H9 (cell line): ENCODE results near the gene MYCBP2. TPM values are rescaled to one million over a fixed set of nuclear protein-coding genes. Genes with fewer than 3 reads are reported as not detected.

ENCODE experiments used
- DNase-seq: peaks from one replicate; pipeline ENCODE4 v3.0.0-alpha.2; 2017
- H2AFZ ChIP-seq: one replicate; pipeline ENCODE4 v1.6.1; 2013; ENCODE audit warnings: mild to moderate bottlenecking, low read length, control low read depth, moderate library complexity
- H2AK5ac ChIP-seq: 2 replicates; pipeline ENCODE4 v1.6.1; 2013; ENCODE audit warnings: low read length, control low read depth, mixed read lengths; ENCODE audit not compliant: insufficient read length
- H2BK120ac ChIP-seq: one replicate; pipeline ENCODE4 v1.6.1; 2013; ENCODE audit warnings: low read depth, mild to moderate bottlenecking, low read length, control low read depth, inconsistent platforms; ENCODE audit not compliant: poor library complexity, severe bottlenecking
- H2BK12ac ChIP-seq: 2 replicates; pipeline ENCODE4 v1.6.1; 2013; ENCODE audit warnings: low read length, control low read depth, mixed read lengths, low read depth; ENCODE audit not compliant: insufficient read length
- H2BK15ac ChIP-seq: 2 replicates; pipeline ENCODE4 v1.6.1; 2013; ENCODE audit warnings: low read depth, low read length, control low read depth
- H2BK20ac ChIP-seq: one replicate; pipeline ENCODE4 v1.6.1; 2013; ENCODE audit warnings: low read depth, mild to moderate bottlenecking, low read length, control low read depth, inconsistent platforms; ENCODE audit not compliant: poor library complexity, severe bottlenecking
- H2BK5ac ChIP-seq: 2 replicates; pipeline ENCODE4 v1.6.1; 2013; ENCODE audit warnings: low read length, control low read depth, mixed read lengths; ENCODE audit not compliant: insufficient read length
- H3K14ac ChIP-seq: 2 replicates; pipeline ENCODE4 v1.6.1; 2013; ENCODE audit warnings: low read length, control low read depth; ENCODE audit not compliant: insufficient read depth
- H3K18ac ChIP-seq: 2 replicates; pipeline ENCODE4 v1.6.1; 2013; ENCODE audit warnings: low read depth, mild to moderate bottlenecking, mixed read lengths, low read length, control low read depth; ENCODE audit not compliant: insufficient read length
- H3K23ac ChIP-seq: 2 replicates; pipeline ENCODE4 v1.6.1; 2013; ENCODE audit warnings: low read length, control low read depth, mixed read lengths, low read depth; ENCODE audit not compliant: insufficient read length
- H3K23me2 ChIP-seq: 2 replicates; pipeline ENCODE4 v1.6.1; 2013; ENCODE audit warnings: low read depth, mild to moderate bottlenecking, mixed read lengths, low read length, control low read depth; ENCODE audit not compliant: insufficient read length, poor library complexity, severe bottlenecking
- H3K27ac ChIP-seq: 2 replicates; pipeline ENCODE4 v1.5.1; 2013; ENCODE audit warnings: low read length, control low read depth, mixed read lengths, low read depth; ENCODE audit not compliant: insufficient read length
- H3K27me3 ChIP-seq: 2 replicates; pipeline ENCODE4 v1.6.1; 2013; ENCODE audit warnings: low read length, control low read depth, inconsistent platforms; ENCODE audit not compliant: insufficient read depth
- H3K4ac ChIP-seq: 2 replicates; pipeline ENCODE4 v1.6.1; 2013; ENCODE audit warnings: low read depth, mild to moderate bottlenecking, control low read depth, inconsistent platforms, low read length, moderate library complexity
- H3K4me1 ChIP-seq: 2 replicates; pipeline ENCODE4 v1.6.1; 2013; ENCODE audit warnings: low read length, control low read depth, inconsistent platforms; ENCODE audit not compliant: insufficient read depth
- H3K4me2 ChIP-seq: 2 replicates; pipeline ENCODE4 v1.6.1; 2013; ENCODE audit warnings: low read length, control low read depth, mixed read lengths; ENCODE audit not compliant: insufficient read length, insufficient read depth
- H3K56ac ChIP-seq: 2 replicates; pipeline ENCODE4 v1.6.1; 2013; ENCODE audit warnings: low read depth, mild to moderate bottlenecking, mixed read lengths, low read length, control low read depth; ENCODE audit not compliant: insufficient read length
- H3K79me1 ChIP-seq: 2 replicates; pipeline ENCODE4 v1.6.1; 2013; ENCODE audit warnings: low read depth, mild to moderate bottlenecking, moderate library complexity, low read length, control low read depth, inconsistent platforms; ENCODE audit not compliant: insufficient read depth, poor library complexity, severe bottlenecking
- H3K79me2 ChIP-seq: 2 replicates; pipeline ENCODE4 v1.6.1; 2013; ENCODE audit warnings: low read length, control low read depth, inconsistent platforms; ENCODE audit not compliant: insufficient read depth
- H3K9ac ChIP-seq: 2 replicates; pipeline ENCODE4 v1.6.1; 2013; ENCODE audit warnings: low read length, control low read depth, mixed read lengths; ENCODE audit not compliant: insufficient read length; ENCODE audit errors: extremely low read depth
- H3K9me3 ChIP-seq: one replicate; pipeline ENCODE4 v1.6.1; 2013; ENCODE audit warnings: low read depth, low read length, inconsistent platforms; ENCODE audit not compliant: control insufficient read depth
- H3T11ph ChIP-seq: one replicate; pipeline ENCODE4 v1.6.1; 2013; ENCODE audit warnings: mild to moderate bottlenecking, low read length, control low read depth, inconsistent platforms
- H4K20me1 ChIP-seq: one replicate; pipeline ENCODE4 v1.6.1; 2013; ENCODE audit not compliant: control insufficient read depth, insufficient read length, insufficient read depth
- H4K5ac ChIP-seq: 2 replicates; pipeline ENCODE4 v1.6.1; 2013; ENCODE audit warnings: low read depth, mild to moderate bottlenecking, mixed read lengths, low read length, control low read depth; ENCODE audit not compliant: insufficient read length
- H4K8ac ChIP-seq: replicated peaks from 2 replicates; pipeline ENCODE4 v1.6.1; 2013; ENCODE audit warnings: low read length, control low read depth, mixed read lengths, low read depth; ENCODE audit not compliant: insufficient read length
- H4K91ac ChIP-seq: 2 replicates; pipeline ENCODE4 v1.6.1; 2013; ENCODE audit warnings: low read depth, mild to moderate bottlenecking, moderate library complexity, mixed read lengths, low read length, control low read depth; ENCODE audit not compliant: insufficient read length
- H3K27ac Mint-ChIP-seq, 3 experiments: 2 replicates in 2 of 3; 3 replicates in 1 of 3; pipeline ENCODE4 v1.8.0; 2020 to 2021; ENCODE audit warnings: mixed read lengths in 3 of 3, mild to moderate bottlenecking in 1 of 3, moderate library complexity in 1 of 3
- H3K27me3 Mint-ChIP-seq: 2 replicates; pipeline ENCODE4 v1.8.0; 2021; ENCODE audit warnings: low read depth, mild to moderate bottlenecking, moderate library complexity, mixed read lengths
- H3K36me3 Mint-ChIP-seq, 3 experiments: 2 replicates in 2 of 3; 3 replicates in 1 of 3; pipeline ENCODE4 v1.8.0; 2020 to 2021; ENCODE audit warnings: low read depth in 3 of 3, mixed read lengths in 3 of 3; ENCODE audit not compliant: insufficient read depth in 1 of 3
- H3K4me1 Mint-ChIP-seq, 2 experiments: 2 replicates each; pipeline ENCODE4 v1.8.0; 2020; ENCODE audit warnings: mixed read lengths in 2 of 2
- H3K4me3 Mint-ChIP-seq, 2 experiments: 2 replicates in 1 of 2; 3 replicates in 1 of 2; pipeline ENCODE4 v1.8.0; 2020 to 2021; ENCODE audit warnings: mild to moderate bottlenecking in 2 of 2, mixed read lengths in 2 of 2, moderate library complexity in 1 of 2
- H3K9me3 Mint-ChIP-seq, 2 experiments: 2 replicates in 1 of 2; 3 replicates in 1 of 2; pipeline ENCODE4 v1.8.0; 2020; ENCODE audit warnings: mild to moderate bottlenecking in 2 of 2, mixed read lengths in 2 of 2, moderate library complexity in 1 of 2
- CTCF ChIP-seq: fragments of 200-600 bp; sonication (generic); conservative IDR thresholded peaks from 3 replicates; pipeline ENCODE4 v1.8.0; 2021; ENCODE audit warnings: antibody characterized with exemption, mild to moderate bottlenecking
- WGBS: extraction: QIAGEN DNeasy Blood & Tissue Kit; methylation state at CpG from one replicate; pipeline ENCODE4 v1.1.7; 2013; ENCODE audit warnings: missing lambda C conversion rate, low lambda C conversion rate, mixed read lengths; ENCODE audit not compliant: insufficient read length; ENCODE audit errors: extremely low coverage; 5-methylcytosine and 5-hydroxymethylcytosine counted together
- total RNA-seq: library from RNA; stranded (reverse); gene quantifications from 2 replicates; pipeline ENCODE4 v1.2.1, GENCODE V29; 2021

Gene MYCBP2
- total RNA-seq, 1 experiment from 2014 or later, result 32.0 TPM

GRCh38 chr13:77034881-77035280, 292.0 kb downstream of the MYCBP2 start:
- Histone ChIP-seq H2BK12ac (no peak overlapping the region), H3K27me3 (no peaks in the 10 kb centered on the region), H3K4me2 (no peak overlapping the region), H3K56ac (no peak overlapping the region), H3T11ph (no peak overlapping the region), H3K79me1 (no peaks in the 10 kb centered on the region), H2AFZ (no peak overlapping the region), H2BK5ac (no peak overlapping the region), H3K4me1 (no peaks in the 10 kb centered on the region), H3K23me2 (no peaks in the 10 kb centered on the region), H3K9me3 (no peaks in the 10 kb centered on the region), H2BK120ac (no peak overlapping the region), H4K8ac (no peak overlapping the region), H2BK15ac (no peak overlapping the region), H3K79me2 (no peaks in the 10 kb centered on the region), H3K14ac (no peak overlapping the region), H3K23ac (no peak overlapping the region), H4K20me1 (no peaks in the 10 kb centered on the region), H3K4ac (no peak overlapping the region), H2BK20ac (no peak overlapping the region), H4K91ac (no peak overlapping the region), H3K27ac (no peak overlapping the region), H3K18ac (no peak overlapping the region), H2AK5ac (no peak overlapping the region), H4K5ac (no peak overlapping the region), H3K9ac (no peak overlapping the region)
- Mint-ChIP-seq H3K36me3 (peaks cover 0 to 4% (median 0%) of the 10 kb centered on the region in 3 experiments; a peak in 3 of 7 replicates), H3K27me3 (no peaks in the 10 kb centered on the region; the same call in 1 of the 2 replicates), H3K9me3 (peaks cover 0 to 3% of the 10 kb centered on the region in 2 experiments; a peak in 1 of 5 replicates), H3K4me3 (no peak overlapping the region), H3K4me1 (no peaks in the 10 kb centered on the region), H3K27ac (no peak overlapping the region)
- no peak for DNase-seq
- WGBS, result no CpG with 5 or more reads among the region's 5 CpGs
- TF ChIP-seq CTCF, result no peak
